HG03575 (cell line): ENCODE measurements around the gene DCTD.

ENCODE experiments used
- ATAC-seq: cut with Tn5 transposase; IDR thresholded peaks from one replicate; pipeline ENCODE4 v1.9.1; 2021; ENCODE audit not compliant: unreplicated experiment, insufficient number of reproducible peaks, low FRiP score; ENCODE audit errors: extremely low read depth

DCTD gene

GRCh38 chr4:182853731-182854330 is 63.4 kb downstream of the DCTD start:
- ATAC-seq: no peak

- no peak for ATAC-seq
These were observed 68.5 kb downstream of the DCTD start for GRCh38 chr4:182848685-182849084.

GRCh38 chr4:182847576-182848450 is 69.4 kb downstream of the DCTD start:
- no peak for ATAC-seq

GRCh38 chr4:182846036-182846435 is 71.2 kb downstream of the DCTD start:
- ATAC-seq: no peak

- ATAC-seq: no peak
These were observed 71.6 kb downstream of the DCTD start for GRCh38 chr4:182845618-182846017.

GRCh38 chr4:182843808-182844325 is 73.3 kb downstream of the DCTD start:
- ATAC-seq: no peak

GRCh38 chr4:182842759-182843390 is 74.3 kb downstream of the DCTD start:
- ATAC-seq: no peak

GRCh38 chr4:182842104-182842600 is 75.0 kb downstream of the DCTD start:
- no peak for ATAC-seq

GRCh38 chr4:182840108-182840507 is 77.1 kb downstream of the DCTD start:
- ATAC-seq: no peak
